HG03378 (cell line): ENCODE results near the gene ZNF423.

ENCODE experiments used
- ATAC-seq: cut with Tn5 transposase; IDR thresholded peaks from one replicate; pipeline ENCODE4 v1.9.1; 2021; ENCODE audit warnings: mild to moderate bottlenecking, moderate library complexity; ENCODE audit not compliant: unreplicated experiment

ZNF423 gene

DNA sequence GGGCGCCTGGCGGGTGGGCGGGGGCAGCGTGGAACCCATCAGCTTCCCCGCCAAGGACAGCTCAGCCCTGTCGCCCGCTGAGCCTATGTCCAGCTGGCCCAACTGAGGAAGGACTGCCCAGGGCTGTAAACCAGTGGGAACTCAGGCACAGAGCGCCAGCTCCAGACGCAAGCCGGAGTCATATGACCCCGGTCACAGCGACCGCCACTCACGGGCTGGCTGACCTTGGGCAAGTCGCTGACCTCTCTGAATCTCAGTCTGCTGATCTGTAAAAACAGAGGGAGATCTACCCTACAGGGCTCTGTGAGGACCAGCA lies 312.3 kb downstream of the ZNF423 start:
- no peak for ATAC-seq

DNA sequence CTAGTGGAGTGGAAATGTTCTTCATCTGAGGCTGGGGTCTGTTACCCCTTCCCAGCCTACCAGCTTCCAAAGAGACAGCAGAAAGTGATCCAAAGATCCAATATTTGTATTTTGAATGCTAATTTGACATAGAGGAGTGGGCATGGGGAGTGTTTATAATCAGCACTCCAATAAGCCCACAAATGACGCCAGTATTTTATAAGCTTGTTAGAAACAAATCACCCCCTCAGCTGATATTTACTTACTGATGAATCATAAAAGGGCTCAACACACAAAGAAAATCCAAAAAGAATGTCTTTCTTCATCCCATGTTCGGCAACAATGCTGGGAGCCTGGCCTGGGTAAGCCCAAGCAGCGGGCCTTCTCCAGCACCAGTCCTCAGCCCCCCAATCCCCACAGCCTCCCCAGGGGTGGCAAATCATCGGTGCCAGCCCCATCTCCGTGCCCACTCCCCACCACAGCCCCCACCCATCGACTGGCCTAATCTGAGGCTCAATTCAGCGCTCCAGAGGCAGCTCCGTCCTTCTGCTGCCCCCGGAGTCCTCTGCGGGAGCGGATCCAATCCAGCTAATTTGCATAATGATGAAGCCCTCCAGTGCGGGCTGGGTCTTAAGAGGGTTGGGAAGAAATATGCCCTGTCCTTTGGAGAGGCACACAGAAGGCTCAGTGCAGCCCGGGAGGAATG lies 312.8 kb downstream of the ZNF423 start:
- ATAC-seq, result no peak

DNA sequence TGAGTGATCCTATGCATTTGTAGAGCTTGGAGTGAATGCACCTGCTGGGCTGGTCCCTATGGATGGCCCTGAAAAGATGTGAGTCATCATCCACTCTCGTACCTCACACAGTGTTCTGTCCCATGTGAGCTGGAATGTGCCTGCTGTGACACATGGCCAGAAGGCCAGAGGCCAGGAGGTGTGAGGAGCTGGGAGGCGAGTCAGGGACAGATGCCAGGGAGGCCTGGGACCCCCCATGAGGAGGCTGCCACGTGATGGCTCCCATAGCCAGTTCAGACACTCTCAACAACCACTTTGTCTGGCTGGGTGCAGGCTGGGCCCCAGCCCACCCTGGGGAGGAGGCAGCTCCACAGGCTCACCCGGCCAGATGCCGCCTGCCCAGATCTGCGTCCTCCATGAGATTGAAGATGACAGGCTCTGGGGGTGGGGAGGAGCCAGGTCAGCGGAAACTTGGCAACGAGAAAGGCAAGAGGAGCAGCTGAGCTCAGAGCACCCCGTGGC lies 313.5 kb downstream of the ZNF423 start:
- ATAC-seq, result no peak

DNA sequence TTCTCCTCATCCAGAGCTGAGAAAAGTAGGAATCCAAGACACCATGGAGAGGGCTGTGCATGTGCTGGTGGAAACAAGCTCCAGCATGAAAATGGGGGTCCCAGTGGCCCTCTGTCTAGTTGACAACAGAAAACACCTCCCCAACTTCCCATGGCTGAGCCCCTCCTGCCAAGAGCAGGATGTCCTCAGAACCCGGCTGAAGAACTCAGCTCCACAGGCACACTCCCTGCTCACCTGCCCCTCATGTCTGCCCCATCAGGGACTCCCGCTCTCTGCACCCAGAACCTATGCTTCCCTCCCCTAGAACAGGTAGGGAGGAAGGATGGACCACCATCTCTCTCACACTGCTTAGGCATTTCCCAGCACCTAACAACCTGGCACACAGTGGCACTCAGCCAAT lies 315.1 kb downstream of the ZNF423 start:
- no peak for ATAC-seq

DNA sequence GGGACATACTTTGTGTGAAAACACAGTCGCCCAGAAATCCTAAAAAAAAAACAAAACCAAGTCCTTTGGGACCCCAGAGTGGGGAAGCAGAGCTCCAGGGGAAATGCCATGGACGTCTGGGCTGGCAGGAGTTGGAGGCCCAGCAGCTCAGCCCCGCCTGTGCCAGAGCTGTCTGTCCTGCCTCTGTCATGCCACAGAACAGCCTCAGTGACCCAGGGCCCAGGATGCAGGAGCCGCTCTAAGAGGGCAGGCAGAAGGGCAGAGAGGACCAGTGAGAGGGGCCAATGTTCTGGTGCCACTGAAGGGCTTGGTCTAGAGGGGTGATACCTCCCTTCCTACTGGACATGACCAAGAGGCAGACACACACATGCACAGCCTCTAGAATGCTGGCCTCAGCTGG lies 316.2 kb downstream of the ZNF423 start:
- no peak for ATAC-seq

DNA sequence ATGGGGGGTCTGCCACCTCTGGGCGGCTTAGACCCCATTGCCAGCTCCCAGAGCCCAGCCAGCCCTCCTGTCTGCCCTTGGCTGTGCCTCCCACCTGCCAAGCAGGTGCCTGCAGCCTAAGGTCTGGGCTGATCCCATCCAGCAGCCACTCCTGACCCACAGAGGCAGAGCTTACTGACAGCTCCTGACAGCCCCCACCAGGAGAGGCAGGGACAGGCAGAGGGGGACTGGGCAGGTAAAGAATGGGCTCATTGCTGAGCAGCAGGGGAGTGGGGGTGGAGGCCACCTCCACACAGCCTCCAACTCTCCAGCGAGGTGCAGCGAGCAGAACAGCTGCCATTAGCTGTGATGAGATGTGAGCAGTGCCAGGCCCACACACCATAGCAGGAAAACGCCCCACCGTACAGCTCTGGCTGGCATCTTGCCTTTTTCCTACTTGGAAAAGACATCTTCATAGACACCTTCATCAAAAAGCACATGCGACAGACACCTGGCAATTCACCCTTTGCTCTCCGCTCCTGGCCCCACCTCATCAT lies 317.9 kb downstream of the ZNF423 start:
- no peak for ATAC-seq

DNA sequence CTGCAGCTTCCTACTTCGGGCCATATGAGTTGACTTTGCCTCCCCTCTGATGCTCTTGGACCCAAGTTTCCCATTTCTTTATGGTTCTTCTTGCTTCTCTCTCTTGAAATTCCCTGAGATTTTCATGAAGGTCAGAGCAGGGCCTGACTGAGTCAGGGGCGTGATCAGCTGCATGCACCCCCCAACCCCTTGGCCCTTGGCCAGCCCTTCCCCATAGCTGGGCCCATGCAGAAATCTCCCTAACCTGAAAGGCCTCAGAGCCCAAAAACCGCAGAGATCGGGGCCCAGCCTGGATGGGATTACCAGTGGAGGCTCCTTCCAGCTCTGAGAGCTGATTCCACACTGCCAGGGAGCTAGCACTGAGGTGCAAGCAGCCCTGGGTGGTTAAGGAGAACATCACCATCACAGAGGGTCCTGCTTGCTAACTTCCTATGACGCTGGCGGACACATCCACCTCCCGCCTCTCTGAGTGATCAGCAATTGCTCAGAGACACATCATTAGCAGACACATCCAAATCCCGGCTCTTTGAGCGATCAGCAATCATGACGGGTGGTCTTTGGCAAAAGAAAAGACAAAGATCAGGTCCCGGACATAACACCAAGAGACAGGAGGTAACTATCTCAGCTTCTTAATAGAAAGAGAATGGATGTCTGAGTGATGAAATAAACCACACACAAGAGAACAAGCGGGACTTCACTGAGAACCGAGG lies 320.9 kb downstream of the ZNF423 start:
- no peak for ATAC-seq

DNA sequence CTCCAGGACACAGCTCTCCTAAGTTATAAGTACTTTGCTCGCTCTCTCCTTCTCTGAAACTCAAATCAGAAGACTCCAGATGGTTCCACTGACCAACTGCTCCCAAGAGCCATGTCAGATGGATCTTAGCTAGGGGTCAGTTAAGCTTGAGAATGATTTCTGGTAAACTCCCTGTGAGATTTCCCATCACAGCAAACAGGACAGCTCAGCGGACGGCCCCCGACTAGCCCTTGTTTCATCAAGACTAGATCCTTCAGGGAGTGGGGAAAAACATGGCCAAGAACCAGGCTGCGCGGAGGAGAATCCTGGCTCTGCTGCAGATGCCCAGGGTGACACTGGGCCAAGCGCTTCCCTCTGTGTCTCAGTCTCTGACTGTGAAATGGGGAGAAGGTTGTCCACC lies 322.5 kb downstream of the ZNF423 start:
- ATAC-seq, result no peak

DNA sequence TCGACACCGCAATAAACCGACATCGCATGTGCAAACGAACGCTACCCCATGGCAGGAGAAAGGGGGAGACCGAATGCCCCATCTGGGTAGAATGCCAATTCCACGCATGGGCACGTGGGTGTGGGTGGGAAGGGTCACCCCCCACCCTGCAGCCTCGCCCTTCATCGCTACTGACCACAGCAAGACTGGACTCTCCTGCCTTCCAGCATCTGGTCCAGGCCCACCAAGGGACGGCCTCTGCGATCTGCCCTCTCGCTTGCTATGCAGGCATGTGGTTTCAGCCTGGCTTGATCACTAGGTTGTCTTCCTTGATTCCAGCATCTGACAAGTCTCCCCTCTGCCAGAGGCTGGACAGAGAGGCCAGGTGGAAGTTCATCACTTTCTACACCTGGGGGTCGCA lies 323.0 kb downstream of the ZNF423 start:
- ATAC-seq, result no peak

DNA sequence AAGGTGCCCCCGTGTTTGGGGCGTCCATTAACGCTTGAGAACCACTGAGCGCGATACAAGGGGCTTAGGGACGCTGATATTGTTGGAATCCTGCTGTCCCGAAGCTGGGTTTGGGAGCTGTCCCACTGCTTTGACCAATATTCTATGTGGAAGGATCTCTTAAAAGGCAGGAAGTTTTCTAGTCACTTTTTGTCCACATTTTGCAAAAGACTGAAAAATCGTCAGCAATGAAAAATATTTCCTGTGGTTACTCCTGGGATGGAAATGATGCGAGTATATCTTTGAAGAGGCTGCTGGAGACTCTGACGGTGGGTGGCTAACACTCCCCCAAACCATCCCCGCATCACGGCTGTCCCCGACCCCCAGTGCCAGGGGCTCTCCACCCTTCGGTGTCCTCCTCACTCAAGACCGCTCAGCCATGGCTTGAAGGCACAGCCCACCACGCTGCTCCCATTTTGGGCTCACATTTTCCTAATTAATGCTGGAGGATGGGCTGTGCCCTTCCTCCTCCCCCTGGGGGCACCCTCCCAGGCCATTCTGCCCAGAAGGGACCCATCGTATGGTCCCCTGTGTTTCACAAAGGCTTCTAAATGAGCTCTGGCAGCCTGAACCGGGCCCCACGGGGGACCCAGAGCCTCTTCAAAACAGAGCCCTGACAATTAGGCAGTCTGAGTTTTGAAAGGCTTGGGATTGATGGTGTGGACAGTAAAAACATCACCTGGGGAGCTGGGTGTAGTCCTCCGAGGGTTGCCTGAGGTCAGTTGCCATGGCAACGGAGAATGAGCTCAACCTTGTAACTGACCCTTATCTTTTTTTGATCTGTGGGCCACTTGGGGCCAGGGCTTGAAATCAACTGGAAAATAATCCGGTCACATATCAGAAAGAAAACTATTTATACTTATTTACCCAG lies 323.7 kb downstream of the ZNF423 start:
- ATAC-seq, result no peak

DNA sequence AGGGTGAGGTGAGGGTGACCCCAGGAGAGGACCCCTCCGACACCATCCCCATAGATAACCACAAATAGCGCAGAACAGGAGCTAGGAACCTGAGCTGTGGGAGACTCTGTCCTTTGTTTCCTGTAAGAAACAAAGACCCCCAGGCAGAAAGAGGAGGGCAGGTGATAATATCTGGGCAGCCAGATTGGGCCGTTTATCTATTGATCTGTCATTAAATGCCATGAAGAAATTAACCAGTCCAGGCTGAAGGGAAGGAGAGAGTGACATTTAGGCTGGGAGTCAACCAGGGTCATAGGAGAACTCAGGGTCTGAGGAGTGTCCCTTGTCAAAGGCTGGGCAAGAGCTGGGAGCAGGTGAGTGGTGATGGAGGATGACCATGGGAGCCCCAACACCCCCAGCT lies 324.5 kb downstream of the ZNF423 start:
- ATAC-seq, result no peak

DNA sequence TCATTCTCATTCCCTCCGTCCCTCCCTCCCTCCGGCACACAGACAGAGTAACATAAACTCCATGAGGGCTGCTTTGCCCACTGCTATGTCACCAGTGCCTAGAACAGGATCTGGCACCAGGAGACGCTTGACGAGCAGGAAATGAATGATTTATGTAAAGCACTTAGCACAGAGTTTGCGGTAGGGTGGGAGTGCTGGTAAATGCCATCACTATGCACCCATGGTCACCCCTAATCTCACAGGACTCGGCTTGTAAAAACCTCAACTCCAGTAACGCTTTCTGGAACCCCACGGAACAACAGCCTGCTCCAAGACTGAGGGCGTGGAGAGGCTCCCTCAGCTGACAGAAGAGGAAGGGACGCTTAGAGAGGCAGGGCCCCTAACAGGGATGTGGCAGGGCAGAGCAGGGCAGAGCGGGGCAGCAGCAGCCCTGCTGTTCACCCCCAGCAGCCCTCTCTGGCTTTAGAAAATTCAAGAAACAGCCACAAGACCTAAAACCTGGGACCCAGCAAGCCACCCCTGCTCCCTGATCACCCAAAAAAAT lies 325.4 kb downstream of the ZNF423 start:
- ATAC-seq, result no peak

DNA sequence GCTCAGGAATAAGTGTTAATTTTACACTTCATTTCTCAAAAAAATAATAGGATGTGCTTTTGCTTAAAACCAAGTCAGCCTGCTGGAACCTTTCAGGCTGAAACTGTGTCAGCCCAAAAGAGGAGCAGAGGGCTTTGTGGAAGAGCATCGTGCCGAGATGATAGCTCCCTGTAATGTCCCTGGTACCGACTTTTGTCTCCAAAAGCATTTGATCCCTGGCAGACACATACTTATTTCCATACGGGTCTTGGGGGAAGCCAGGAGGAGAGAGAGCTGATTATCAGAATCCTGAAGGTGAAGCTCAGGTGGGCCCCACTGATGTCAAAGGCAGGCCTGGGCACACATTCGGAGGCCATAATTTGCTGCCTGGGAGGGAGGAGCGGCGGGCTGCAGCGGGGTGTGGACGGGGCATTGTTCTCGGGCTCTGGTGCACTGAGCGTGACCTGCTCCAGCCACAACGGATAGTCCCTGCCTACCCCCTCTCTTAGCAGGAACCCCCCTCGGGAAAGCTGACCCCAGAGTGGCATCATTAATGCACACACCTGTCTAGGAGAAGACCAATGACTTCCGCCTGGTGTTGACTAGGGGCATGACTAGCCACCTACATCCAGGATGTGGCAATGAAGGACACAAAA lies 326.4 kb downstream of the ZNF423 start:
- no peak for ATAC-seq

DNA sequence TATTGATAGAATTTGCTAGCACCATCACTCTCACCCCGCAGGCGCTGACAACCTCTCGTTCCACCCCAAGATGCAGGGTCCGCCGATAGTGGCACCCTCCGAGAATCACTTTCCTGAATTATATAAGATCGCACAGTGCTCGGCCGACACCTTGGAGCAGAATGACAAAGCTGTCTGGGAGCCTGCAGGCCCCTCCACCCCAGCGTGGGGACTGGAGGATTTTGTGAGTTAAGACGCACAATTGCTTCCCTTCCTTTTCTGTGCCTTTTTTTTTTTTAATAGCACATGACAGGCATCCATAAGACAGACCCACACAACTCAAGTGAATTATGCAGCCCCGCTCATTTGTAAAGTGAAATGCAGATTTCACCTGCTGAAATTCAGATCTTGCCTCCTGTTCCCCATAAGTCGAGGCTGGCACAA lies 327.0 kb downstream of the ZNF423 start:
- no peak for ATAC-seq

DNA sequence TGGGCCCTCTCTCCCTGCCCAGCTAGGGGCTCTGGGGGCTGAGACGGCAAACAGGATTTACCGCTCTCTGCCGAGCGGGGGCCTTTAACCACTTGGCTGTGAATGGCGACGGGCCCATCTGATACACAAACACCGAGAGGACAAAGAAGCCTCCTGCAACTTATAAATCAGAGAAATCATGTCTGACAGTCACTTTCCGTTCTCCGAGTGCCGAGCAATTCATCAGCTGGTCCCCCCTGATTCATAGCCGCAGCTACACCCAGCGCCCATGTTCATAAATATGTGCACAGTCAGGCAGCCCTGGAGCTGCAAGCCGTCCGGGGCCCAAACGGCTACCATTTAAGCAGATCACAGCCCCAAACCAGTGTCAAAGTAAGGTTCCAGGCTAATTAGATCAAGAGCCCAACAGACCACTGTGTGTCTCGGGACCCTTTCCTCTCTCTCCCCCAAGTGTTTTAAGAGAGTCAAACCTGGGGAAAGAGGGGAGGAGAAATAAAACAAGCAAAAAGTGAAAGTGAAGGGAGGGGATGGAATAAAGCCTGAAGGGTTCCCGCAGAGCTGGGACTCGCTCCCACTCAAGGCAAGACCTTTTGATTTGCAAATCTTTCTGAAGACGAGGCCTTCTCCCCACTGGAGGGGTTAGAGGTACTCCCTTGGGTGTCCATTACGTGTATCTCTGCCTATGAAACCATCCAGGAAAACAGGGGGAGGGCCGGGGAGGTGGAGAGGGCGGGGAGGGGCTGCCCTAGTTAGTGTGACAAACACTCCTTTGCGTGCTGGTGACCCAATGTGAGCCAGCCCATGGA lies 327.6 kb downstream of the ZNF423 start:
- ATAC-seq, result no peak

DNA sequence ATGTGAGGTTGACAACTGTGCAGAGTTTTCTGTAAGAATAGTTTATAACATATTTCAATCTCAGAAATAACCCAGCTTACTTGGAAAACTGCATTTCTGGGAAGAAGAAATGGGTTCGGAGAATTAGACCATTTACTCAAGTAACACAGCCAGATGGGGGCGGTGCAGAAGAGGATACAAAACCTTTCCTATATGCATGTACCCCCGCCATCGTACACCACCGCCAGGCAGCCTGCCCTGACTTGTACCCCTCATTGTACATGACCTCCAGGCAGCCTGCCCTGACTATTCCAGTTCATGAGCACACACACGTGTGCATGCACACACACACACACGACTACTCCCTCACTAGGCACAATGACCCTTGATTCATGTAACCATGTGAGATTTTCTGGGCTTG lies 328.3 kb downstream of the ZNF423 start:
- no peak for ATAC-seq

DNA sequence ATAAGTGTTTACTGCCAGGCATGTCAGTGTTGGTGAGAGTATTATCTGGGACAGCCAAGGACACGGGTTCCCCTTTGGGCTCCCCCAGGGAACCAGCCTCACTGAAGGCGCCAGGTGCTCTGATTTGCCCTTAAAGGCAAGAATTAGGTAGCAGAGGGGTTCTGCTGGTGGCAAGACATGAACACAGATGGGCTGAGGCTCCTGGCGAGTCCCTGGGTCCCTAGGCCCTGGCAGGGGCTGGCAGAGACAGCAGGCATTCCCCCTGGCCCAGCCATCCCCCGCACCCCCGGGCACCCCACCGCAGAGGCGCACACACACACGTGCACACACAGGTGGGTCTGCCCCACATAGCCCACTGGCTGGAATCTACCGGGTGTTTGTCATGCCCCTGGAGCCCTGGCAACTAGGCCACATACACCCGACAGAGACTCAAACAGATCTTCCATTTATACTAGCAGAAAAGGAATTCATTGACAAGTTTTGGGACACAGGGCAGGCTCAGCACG lies 329.0 kb downstream of the ZNF423 start:
- no peak for ATAC-seq

DNA sequence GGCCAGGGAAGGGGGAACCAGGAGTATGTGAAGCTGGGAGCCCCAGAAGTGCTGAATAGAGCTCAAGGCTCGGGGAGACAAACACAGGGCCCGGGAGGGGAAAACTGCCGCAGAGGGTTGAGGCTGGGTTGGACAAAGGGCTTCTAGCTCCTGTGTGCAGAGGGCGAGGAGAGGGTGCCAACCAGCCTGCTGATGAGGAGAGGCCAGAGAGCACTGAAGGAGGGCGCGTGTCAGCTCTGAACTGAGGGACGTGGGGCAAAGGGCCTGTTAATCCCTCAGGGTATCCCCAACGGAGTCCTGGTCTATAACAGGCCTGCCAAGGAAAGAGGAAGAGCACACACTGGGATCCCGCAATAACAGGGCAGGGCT lies 331.0 kb downstream of the ZNF423 start:
- no peak for ATAC-seq

DNA sequence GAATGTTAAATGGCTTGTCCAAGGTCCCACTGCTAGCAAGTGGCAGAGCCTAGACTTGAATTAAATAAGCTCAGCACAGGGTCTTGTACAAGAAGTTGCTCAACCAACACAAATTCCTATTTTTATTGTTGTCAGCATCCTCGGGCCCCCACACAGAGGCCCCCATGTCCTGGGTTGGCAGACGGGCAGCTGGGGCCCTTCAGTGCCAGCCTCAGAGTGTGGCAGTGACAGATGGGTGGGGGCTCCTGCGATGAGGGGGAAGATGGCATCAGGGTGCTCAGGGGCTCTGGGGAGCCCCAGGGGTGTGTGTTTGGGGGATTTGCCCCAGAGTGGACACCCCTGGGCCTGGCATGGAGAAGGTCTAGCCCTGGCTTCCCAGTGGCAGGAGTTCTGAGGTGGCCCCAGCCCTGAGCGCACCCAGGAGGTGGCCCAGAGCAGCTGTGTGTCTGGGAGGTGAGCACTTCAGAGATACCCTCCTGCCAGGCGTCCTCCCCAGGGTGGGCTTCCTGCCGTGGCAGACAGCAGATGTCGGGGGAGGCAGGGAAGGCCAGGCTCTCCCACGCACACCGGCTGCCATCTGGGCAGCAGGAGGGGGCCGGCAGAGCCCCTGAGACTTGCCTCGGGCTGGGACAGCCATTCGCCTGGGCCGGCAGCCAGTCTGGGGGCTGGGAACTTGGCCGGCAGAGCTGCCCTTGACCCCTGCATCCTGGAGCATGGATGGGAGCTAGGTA lies 331.5 kb downstream of the ZNF423 start:
- no peak for ATAC-seq
